ENCODE measurements around the gene TTN.

GRCh38 chr2:178718283-178718682, 88.9 kb downstream of the TTN start:
- TF ChIP-seq, protein P1, sequence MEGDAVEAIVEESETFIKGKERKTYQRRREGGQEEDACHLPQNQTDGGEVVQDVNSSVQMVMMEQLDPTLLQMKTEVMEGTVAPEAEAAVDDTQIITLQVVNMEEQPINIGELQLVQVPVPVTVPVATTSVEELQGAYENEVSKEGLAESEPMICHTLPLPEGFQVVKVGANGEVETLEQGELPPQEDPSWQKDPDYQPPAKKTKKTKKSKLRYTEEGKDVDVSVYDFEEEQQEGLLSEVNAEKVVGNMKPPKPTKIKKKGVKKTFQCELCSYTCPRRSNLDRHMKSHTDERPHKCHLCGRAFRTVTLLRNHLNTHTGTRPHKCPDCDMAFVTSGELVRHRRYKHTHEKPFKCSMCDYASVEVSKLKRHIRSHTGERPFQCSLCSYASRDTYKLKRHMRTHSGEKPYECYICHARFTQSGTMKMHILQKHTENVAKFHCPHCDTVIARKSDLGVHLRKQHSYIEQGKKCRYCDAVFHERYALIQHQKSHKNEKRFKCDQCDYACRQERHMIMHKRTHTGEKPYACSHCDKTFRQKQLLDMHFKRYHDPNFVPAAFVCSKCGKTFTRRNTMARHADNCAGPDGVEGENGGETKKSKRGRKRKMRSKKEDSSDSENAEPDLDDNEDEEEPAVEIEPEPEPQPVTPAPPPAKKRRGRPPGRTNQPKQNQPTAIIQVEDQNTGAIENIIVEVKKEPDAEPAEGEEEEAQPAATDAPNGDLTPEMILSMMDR (IDR thresholded peaks at IDR 0.05; ENCODE audit: low read length) = no peak
- TF ChIP-seq EZH2 (optimal IDR thresholded peaks at IDR 0.05; ENCODE audit: low read depth, low read length) (no peak), EZH2phosphoT487 (IDR thresholded peaks at IDR 0.05; ENCODE audit: low read length) (no peak)
